OCI-LY7 (cell line): ENCODE results near the gene MED20. TPM values are rescaled to one million over a fixed set of nuclear protein-coding genes. Genes with fewer than 3 reads are reported as not detected.

Experiments used
- BruUV-seq: library from RNA; stranded (reverse); fragments of 400-500 nt; replicated peaks from 2 replicates; lab custom pipeline; 2021; lab: Mats Ljungman, UMichigan
- CTCF ChIA-PET: fragments of 300-600 bp; sonication (Branson Sonifier 250); formaldehyde crosslinking; loops from one replicate; lab custom pipeline; 2022; ENCODE audit warnings: antibody characterized with exemption; ENCODE audit not compliant: unreplicated experiment; lab: Charles Lee
- POLR2A ChIA-PET: fragments of 300-600 bp; sonication (Branson Sonifier 250); formaldehyde crosslinking; loops from one replicate; lab custom pipeline; 2022; ENCODE audit warnings: antibody characterized with exemption; lab: Charles Lee
- DNase-seq: peaks from one replicate; pipeline ENCODE4 v3.0.0-alpha.2; 2015; ENCODE audit warnings: low spot score
- H2AFZ ChIP-seq: fragments of 200-600 bp; sonication (generic), shearing (Covaris generic); 2 replicates; pipeline ENCODE4 v1.6.1; 2014; ENCODE audit warnings: mild to moderate bottlenecking, antibody characterized with exemption, low read length, moderate library complexity
- H3K27ac ChIP-seq: fragments of 200-600 bp; sonication (generic); 2 replicates; pipeline ENCODE4 v1.5.1; 2014; ENCODE audit warnings: mixed run types, low read depth, mild to moderate bottlenecking, moderate library complexity, low read length, inconsistent platforms; ENCODE audit not compliant: poor library complexity, severe bottlenecking
- H3K36me3 ChIP-seq: fragments of 200-600 bp; sonication (generic); 2 replicates; pipeline ENCODE4 v1.6.1; 2014; ENCODE audit warnings: mild to moderate bottlenecking, antibody characterized with exemption, low read length, moderate library complexity, mixed read lengths; ENCODE audit not compliant: insufficient read depth
- H3K4me1 ChIP-seq: fragments of 200-600 bp; sonication (generic); 2 replicates; pipeline ENCODE4 v1.5.1; 2014; ENCODE audit warnings: mild to moderate bottlenecking, low read length; ENCODE audit not compliant: insufficient read depth, poor library complexity, severe bottlenecking
- H3K4me2 ChIP-seq: fragments of 200-600 bp; sonication (generic); 2 replicates; pipeline ENCODE4 v1.6.1; 2014; ENCODE audit warnings: mild to moderate bottlenecking, low read length
- H3K4me3 ChIP-seq: fragments of 200-600 bp; sonication (generic); 2 replicates; pipeline ENCODE4 v1.5.1; 2014; ENCODE audit warnings: mild to moderate bottlenecking, low read depth, low read length; ENCODE audit not compliant: poor library complexity, severe bottlenecking
- H3K79me2 ChIP-seq: fragments of 200-600 bp; sonication (generic); 2 replicates; pipeline ENCODE4 v1.6.1; 2016; ENCODE audit warnings: low read depth, mild to moderate bottlenecking, low read length, moderate library complexity, mixed read lengths; ENCODE audit not compliant: insufficient read depth
- H3K9me2 ChIP-seq: fragments of 200-600 bp; sonication (generic); 2 replicates; pipeline ENCODE4 v1.6.1; 2016; ENCODE audit warnings: mild to moderate bottlenecking, low read length, mixed read lengths; ENCODE audit not compliant: insufficient read depth
- H3K9me3 ChIP-seq: fragments of 200-600 bp; sonication (generic); 2 replicates; pipeline ENCODE4 v1.6.1; 2014; ENCODE audit warnings: mild to moderate bottlenecking, mixed run types, low read length, mixed read lengths
- H4K20me1 ChIP-seq: fragments of 200-600 bp; sonication (generic); 2 replicates; pipeline ENCODE4 v1.6.1; 2014; ENCODE audit warnings: mild to moderate bottlenecking, antibody characterized with exemption, low read length, moderate library complexity, mixed read lengths; ENCODE audit not compliant: insufficient read depth
- EZH2phosphoT487 ChIP-seq: fragments of 200-600 bp; sonication (generic); IDR thresholded peaks from 2 replicates; pipeline ENCODE4 v1.6.1; 2018; ENCODE audit warnings: low read depth, borderline replicate concordance, mild to moderate bottlenecking, mixed run types, antibody characterized with exemption, low read length, moderate library complexity, mixed read lengths
- intact Hi-C: fragments of 100-400 bp; cut with micrococcal nuclease; formaldehyde crosslinking; loops from one replicate; pipeline ENCODE4 v1.10.0; 2022; ENCODE audit not compliant: unreplicated experiment
- total RNA-seq, 2 experiments: library from RNA; depleted of rRNA in 1 of 2; stranded (reverse); fragments of >200 nt in 1 of 2; shearing (Covaris generic) in 1 of 2; gene quantifications; 2 replicates each; pipeline ENCODE4 v1.2.3, GENCODE V29; 2014 to 2022
- TF ChIP-seq, protein P1 (sequence below): fragments of 200-600 bp; sonication (generic); conservative IDR thresholded peaks from 2 replicates; pipeline ENCODE4 v1.5.1; 2014; ENCODE audit warnings: mild to moderate bottlenecking, antibody characterized with exemption, low read length, moderate library complexity, mixed read lengths

MED20 gene
- total RNA-seq, 2 experiments from 2014 or later = 30.7 to 35.2 TPM

DNA sequence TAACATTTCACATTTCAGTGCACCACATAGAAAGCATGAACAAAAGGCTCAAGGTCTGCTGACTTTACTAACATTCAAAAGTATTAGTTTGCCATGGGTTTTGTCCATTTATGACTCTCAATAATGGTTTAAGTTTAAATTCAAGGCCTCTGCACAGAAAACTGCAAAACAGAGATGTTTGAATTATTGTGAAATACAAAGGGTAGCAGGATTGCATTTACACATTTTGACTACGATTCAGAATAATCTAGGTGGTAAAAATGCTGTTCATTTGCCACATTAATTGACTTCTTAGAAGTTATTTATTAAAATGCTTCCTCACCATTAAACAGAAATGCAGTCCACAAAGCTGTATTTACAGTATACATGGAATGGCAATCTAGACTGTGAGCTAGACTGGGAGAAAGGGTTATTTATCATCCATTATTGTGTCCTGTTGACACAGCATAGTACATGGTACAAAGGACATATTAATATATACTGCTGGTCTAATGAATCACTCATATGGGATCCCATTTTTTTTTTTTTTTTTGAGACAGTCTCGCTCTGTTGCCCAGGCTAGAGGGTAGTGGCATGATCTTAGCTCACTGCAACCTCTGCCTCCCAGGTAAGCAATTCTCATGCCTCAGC, 43.8 kb downstream of the MED20 start:
- Histone ChIP-seq H3K4me1 (no peaks in the 10 kb centered on the region), H3K79me2 (no peaks in the 10 kb centered on the region), H3K9me2 (no peaks in the 10 kb centered on the region), H4K20me1 (no peaks in the 10 kb centered on the region), H3K4me2 (no peak overlapping the region), H3K4me3 (no peak overlapping the region), H3K27ac (no peak overlapping the region), H3K9me3 (no peaks in the 10 kb centered on the region), H3K36me3 (peaks cover 1% of the 10 kb centered on the region; the same call in 1 of the 2 replicates), H2AFZ (no peak overlapping the region)
- BruUV-seq = no TSS peak
- intact Hi-C loops = no loop called here
- POLR2A ChIA-PET = interaction anchor here (0.6 to 2.4 kb wide), 5 partner anchors 10 to 682 kb away, joined by 3 to 6 read pairs (median 5); no protein-coding TSS in a partner anchor
- no peak for TF ChIP-seq EZH2phosphoT487
- TF ChIP-seq, protein P1, sequence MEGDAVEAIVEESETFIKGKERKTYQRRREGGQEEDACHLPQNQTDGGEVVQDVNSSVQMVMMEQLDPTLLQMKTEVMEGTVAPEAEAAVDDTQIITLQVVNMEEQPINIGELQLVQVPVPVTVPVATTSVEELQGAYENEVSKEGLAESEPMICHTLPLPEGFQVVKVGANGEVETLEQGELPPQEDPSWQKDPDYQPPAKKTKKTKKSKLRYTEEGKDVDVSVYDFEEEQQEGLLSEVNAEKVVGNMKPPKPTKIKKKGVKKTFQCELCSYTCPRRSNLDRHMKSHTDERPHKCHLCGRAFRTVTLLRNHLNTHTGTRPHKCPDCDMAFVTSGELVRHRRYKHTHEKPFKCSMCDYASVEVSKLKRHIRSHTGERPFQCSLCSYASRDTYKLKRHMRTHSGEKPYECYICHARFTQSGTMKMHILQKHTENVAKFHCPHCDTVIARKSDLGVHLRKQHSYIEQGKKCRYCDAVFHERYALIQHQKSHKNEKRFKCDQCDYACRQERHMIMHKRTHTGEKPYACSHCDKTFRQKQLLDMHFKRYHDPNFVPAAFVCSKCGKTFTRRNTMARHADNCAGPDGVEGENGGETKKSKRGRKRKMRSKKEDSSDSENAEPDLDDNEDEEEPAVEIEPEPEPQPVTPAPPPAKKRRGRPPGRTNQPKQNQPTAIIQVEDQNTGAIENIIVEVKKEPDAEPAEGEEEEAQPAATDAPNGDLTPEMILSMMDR = no peak
- CTCF ChIA-PET = no interaction called here
- no peak for DNase-seq

DNA sequence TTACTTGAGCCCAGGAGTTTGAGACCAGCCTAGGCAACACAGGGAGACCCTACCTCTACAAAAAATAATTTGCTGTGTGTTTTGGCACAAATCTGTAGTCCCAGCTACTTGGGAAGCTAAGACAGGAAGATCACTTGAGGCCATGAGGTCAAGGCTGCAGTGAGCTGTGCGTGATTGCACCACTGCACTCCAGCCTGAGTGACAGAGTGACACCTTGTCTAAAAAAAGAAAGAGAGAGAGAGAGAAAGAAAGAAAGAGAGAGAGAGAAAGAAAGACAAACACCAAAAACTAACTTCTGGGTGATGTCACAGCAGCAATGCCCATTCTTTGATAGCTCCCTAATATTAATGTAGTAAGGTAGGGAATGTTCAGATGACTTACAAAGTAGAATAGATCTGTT, 46.2 kb downstream of the MED20 start:
- POLR2A ChIA-PET = interaction anchor here (0.5 to 2.4 kb wide), 7 partner anchors 18 to 348 kb away, joined by 3 to 5 read pairs (median 3); partner anchors contain the start of gene USP49
- CTCF ChIA-PET = no interaction called here
- H3K4me3 ChIP-seq = no peak overlapping the region
- no peaks in the 10 kb centered on the region for H3K79me2 ChIP-seq
- no peak overlapping the region for H3K4me2 ChIP-seq
- no peaks in the 10 kb centered on the region for H4K20me1 ChIP-seq
- H3K4me1 ChIP-seq = no peaks in the 10 kb centered on the region
- H3K36me3 ChIP-seq = peaks cover 13% of the 10 kb centered on the region; the same call in 1 of the 2 replicates
- no TSS peak for BruUV-seq
- no peaks in the 10 kb centered on the region for H3K9me3 ChIP-seq
- no peak for DNase-seq
- intact Hi-C loops = no loop called here
- H3K27ac ChIP-seq = no peak overlapping the region
- no peaks in the 10 kb centered on the region for H3K9me2 ChIP-seq
- H2AFZ ChIP-seq = no peak overlapping the region
- TF ChIP-seq, protein P1 = no peak
- no peak for TF ChIP-seq EZH2phosphoT487

DNA sequence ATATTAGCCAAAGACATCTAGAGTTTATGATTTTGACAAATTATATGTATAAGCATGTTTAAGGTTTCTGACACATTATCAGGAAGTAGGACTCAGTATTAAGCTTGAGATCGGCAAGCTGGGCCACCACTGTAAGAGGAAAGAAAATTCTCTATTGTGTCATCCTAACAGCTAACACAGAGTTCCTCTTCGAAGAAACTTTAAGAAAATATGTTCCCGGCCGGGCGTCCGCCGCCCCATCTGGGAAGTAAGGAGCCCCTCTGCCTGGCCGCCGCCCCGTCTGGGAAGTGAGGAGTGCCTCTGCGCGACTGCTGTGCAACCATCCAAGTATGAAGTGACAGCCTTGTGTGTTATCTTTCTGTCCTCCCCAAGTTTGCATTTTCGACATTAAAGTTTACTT, 48.8 kb downstream of the MED20 start:
- BruUV-seq = no TSS peak
- Histone ChIP-seq H3K4me2 (no peak overlapping the region), H3K9me3 (no peaks in the 10 kb centered on the region), H2AFZ (no peak overlapping the region), H3K27ac (no peak overlapping the region), H3K36me3 (peaks cover 33% of the 10 kb centered on the region; the same call in 1 of the 2 replicates), H3K4me1 (peaks cover 4% of the 10 kb centered on the region), H4K20me1 (no peaks in the 10 kb centered on the region), H3K4me3 (no peak overlapping the region), H3K79me2 (no peaks in the 10 kb centered on the region), H3K9me2 (no peaks in the 10 kb centered on the region)
- intact Hi-C loops = no loop called here
- no peak for TF ChIP-seq EZH2phosphoT487
- TF ChIP-seq, protein P1 = no peak
- CTCF ChIA-PET = no interaction called here
- DNase-seq = no peak
- POLR2A ChIA-PET = interaction anchor here (0.7 to 1.8 kb wide), 2 partner anchors 20 to 548 kb away, joined by 4 read pairs; no protein-coding TSS in a partner anchor
